Neuron (in vitro differentiated cells): ENCODE results near the gene SP6.

Experiments
- H2AFZ ChIP-seq: one replicate; pipeline ENCODE4 v1.6.1; 2013; ENCODE audit warnings: low read depth, mild to moderate bottlenecking, inconsistent platforms, low read length, moderate library complexity
- H3K27me3 ChIP-seq: one replicate; pipeline ENCODE4 v1.6.1; 2013; ENCODE audit warnings: low read length; ENCODE audit not compliant: insufficient read depth
- H3K36me3 ChIP-seq: one replicate; pipeline ENCODE4 v1.6.1; 2013; ENCODE audit warnings: low read length; ENCODE audit not compliant: insufficient read depth
- H3K4me1 ChIP-seq: one replicate; pipeline ENCODE4 v1.6.1; 2013; ENCODE audit warnings: low read length; ENCODE audit not compliant: insufficient read depth
- H3K4me3 ChIP-seq: 2 replicates; pipeline ENCODE4 v1.5.1; 2013; ENCODE audit warnings: mild to moderate bottlenecking, low read length, moderate library complexity
- H3K9me3 ChIP-seq: one replicate; pipeline ENCODE4 v1.6.1; 2013; ENCODE audit warnings: low read length

SP6 gene

GRCh38 chr17:47843391-47843730, 7.6 kb downstream of the SP6 start:
- peaks cover 32% of the 10 kb centered on the region for H3K4me1 ChIP-seq

GRCh38 chr17:47841488-47842291, 9.3 kb downstream of the SP6 start:
- Histone ChIP-seq H3K4me3 (peak overlapping the region; percentile 68), H3K27me3 (peaks cover 28% of the 10 kb centered on the region), H3K9me3 (no peaks in the 10 kb centered on the region), H3K4me1 (peaks cover 28% of the 10 kb centered on the region), H2AFZ (peak overlapping the region; percentile 69), H3K36me3 (peaks cover under 1% of the 10 kb centered on the region)

More at GRCh38 chr17:47843391-47843730, 7.6 kb downstream of the SP6 start:
- Histone ChIP-seq H3K4me3 (no peak overlapping the region), H2AFZ (no peak overlapping the region), H3K27me3 (peaks cover 44% of the 10 kb centered on the region), H3K36me3 (no peaks in the 10 kb centered on the region), H3K9me3 (peaks cover 2% of the 10 kb centered on the region)

- peaks cover 20% of the 10 kb centered on the region for H3K27me3 ChIP-seq
- H2AFZ ChIP-seq, result peak within 1 kb of the TSS; percentile 69
- H3K36me3 ChIP-seq, result peaks cover 6% of the 10 kb centered on the region
- no peaks in the 10 kb centered on the region for H3K9me3 ChIP-seq
- peaks cover 20% of the 10 kb centered on the region for H3K4me1 ChIP-seq
- H3K4me3 ChIP-seq, result peak within 1 kb of the TSS; percentile 68
Measured at GRCh38 chr17:47840742-47841487, 10.0 kb downstream of the SP6 start, which contains the start of gene SCRN2. TSS of gene SCRN2 (minus strand) at chr17:47841273. CDS start at chr17:47840843, 430 bp downstream.

- Histone ChIP-seq H3K9me3 (no peaks in the 10 kb centered on the region), H2AFZ (peak overlapping the region; percentile 69), H3K4me1 (peaks cover 17% of the 10 kb centered on the region), H3K27me3 (peaks cover 12% of the 10 kb centered on the region), H3K36me3 (peaks cover 10% of the 10 kb centered on the region), H3K4me3 (peak overlapping the region; percentile 68)
Measured at GRCh38 chr17:47840001-47840741, 10.8 kb downstream of the SP6 start.

DNA sequence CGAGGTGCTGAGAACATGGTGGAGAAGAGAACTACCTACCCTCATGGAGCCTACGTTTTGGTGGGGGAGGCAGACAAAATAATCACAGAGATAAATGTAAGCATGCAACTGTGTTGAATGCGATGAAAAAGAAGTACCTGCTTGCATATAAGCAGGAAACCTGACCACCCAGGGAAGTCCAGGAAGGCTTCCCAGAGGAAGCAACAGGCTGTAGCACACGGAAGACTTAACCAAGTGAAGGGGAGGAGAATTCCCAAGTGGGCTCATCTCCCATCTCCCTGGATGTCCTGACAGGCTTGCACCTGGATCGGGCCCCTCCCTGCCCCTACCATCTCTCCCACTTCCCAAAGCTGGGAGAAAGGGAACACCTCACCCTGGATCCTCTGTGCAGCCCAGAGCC, 11.9 kb downstream of the SP6 start:
- H3K9me3 ChIP-seq, result no peaks in the 10 kb centered on the region
- H3K4me1 ChIP-seq, result peaks cover 17% of the 10 kb centered on the region
- peaks cover 1% of the 10 kb centered on the region for H3K27me3 ChIP-seq
- H2AFZ ChIP-seq, result no peak overlapping the region
- no peak overlapping the region for H3K4me3 ChIP-seq
- peaks cover 10% of the 10 kb centered on the region for H3K36me3 ChIP-seq

GRCh38 chr17:47838636-47839035, 12.3 kb downstream of the SP6 start:
- no peaks in the 10 kb centered on the region for H3K27me3 ChIP-seq
- H3K4me3 ChIP-seq, result no peak overlapping the region
- no peaks in the 10 kb centered on the region for H3K9me3 ChIP-seq
- no peak overlapping the region for H2AFZ ChIP-seq
- peaks cover 17% of the 10 kb centered on the region for H3K4me1 ChIP-seq
- H3K36me3 ChIP-seq, result peaks cover 10% of the 10 kb centered on the region

DNA sequence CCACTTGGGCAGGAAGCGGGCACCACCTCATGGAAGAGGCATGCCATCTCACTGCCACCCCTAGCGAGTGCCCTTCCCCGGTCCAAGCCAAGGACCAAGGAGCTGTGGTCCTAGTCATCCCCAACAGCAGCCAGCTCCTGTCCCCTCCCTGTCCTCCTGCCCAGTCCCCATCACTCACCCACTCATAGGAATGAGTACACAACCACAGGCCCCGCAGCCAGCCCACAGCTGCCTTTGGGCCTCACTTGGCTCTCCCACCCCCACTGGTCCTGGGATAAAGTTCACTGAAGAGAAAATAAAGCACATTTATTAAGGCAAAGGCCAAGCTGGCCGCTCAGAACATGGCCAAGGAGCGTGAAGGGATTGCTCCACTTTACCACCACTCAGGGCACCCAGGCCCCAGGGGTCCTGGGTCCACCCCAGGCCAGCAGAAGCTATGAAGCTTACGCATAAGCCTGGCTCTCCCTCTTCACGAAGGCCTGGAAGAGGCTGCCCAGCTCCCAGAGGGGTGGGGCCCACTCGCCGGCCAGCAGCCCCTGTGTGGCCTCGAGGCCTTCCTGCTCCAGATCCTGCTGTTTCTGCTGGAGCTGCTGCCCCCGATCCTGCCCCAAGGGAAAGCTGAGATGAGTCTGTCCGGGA, 13.4 kb downstream of the SP6 start:
- peaks cover 10% of the 10 kb centered on the region for H3K36me3 ChIP-seq
- no peak overlapping the region for H2AFZ ChIP-seq
- no peak overlapping the region for H3K4me3 ChIP-seq
- H3K9me3 ChIP-seq, result no peaks in the 10 kb centered on the region
- no peaks in the 10 kb centered on the region for H3K27me3 ChIP-seq
- H3K4me1 ChIP-seq, result peaks cover 13% of the 10 kb centered on the region

GRCh38 chr17:47836601-47837000, 14.4 kb downstream of the SP6 start:
- no peak overlapping the region for H3K4me3 ChIP-seq
- H2AFZ ChIP-seq, result no peak overlapping the region
- no peaks in the 10 kb centered on the region for H3K27me3 ChIP-seq
- H3K9me3 ChIP-seq, result no peaks in the 10 kb centered on the region
- H3K36me3 ChIP-seq, result peaks cover 10% of the 10 kb centered on the region
- H3K4me1 ChIP-seq, result peaks cover 16% of the 10 kb centered on the region

DNA sequence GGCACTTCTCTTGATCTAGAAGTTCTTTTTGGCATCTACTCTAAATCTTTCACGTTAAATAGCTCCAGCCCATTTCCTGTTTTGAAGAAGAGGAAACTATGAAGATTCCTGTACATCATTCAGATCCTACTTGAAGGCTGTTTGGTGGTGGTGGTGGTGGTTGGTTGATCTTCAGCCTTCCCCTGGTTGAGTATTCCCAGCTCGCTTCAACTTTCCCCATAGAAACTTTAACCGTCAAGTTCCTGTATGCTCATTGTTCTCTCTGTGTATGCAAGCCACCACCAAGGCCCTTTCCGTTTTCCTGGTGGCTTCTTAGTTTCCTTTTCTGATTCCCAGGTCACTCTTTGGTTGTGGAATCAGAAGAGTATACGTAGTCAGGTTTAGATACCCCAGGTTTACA, 16.2 kb downstream of the SP6 start:
- peaks cover 10% of the 10 kb centered on the region for H3K36me3 ChIP-seq

DNA sequence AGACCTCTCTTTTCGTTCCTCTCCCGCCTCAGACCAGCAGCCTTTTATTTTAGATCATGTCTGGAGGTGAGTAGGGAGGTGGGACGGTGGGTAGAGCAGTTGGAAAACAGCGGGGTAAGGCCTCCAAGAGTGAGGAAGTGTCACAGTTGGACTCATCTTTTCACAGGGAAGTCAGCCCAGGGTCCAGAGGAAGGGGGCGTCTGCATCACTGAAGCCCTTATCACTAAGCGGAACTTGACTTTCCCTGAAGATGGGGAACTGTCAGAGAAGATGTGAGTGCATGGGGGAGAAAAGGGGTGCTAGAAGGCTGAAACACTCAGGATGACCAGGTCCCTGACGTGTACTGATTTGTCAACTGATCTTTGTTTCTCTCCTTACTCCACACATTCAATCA, 19.0 kb downstream of the SP6 start:
- no peaks in the 10 kb centered on the region for H3K9me3 ChIP-seq
- no peaks in the 10 kb centered on the region for H3K27me3 ChIP-seq
- peak overlapping the region; percentile 80 for H3K4me3 ChIP-seq
- peaks cover 14% of the 10 kb centered on the region for H3K4me1 ChIP-seq
- H2AFZ ChIP-seq, result peak overlapping the region; percentile 19
- H3K36me3 ChIP-seq, result peaks cover 21% of the 10 kb centered on the region

More for the DNA sequence above, 16.2 kb downstream of the SP6 start:
- no peak overlapping the region for H3K4me3 ChIP-seq
- no peak overlapping the region for H2AFZ ChIP-seq
- no peaks in the 10 kb centered on the region for H3K9me3 ChIP-seq
- H3K27me3 ChIP-seq, result no peaks in the 10 kb centered on the region
- peaks cover 14% of the 10 kb centered on the region for H3K4me1 ChIP-seq

DNA sequence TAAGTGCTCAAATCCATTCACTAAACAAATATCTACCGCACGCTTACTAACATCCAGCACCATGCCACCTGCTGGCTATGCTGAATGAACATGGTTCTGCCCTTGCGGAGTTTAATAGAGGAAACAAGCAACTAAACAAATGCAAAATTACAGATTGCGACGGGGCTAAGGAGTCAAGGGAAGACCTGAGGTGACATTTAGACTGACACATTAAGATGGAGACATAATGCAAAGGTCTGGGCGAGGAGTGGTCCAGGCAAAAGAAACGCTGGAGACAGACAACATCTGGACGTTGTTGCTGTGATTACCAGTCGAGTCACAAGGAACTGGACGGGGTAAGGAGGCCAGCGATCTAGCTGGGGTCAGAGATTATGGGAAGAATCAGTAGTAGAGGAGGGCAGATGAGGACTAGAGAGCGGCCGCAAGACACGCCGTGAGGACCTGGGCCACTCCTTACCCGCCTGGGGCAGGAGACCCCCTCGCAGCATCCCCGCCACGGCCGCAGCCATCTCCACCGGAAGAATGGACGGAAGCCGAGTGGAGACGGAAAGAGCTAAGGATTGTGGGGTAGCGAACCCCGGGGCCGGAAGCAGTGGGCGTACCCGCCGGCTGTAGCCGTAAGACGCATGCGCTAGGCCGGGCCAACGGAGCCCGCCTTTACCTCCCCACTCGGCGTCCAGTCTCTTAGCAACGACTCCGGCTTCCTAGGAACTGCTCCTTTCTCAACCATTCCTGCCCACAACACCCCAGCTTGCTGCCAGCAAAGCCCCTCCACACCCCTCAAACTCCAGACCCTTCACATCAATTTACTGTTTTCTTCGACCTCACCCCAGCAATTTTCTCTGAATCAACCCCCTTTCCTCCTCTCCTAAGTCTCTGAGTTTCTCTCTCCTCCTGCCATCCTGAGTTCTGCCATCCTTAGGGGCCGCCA, 19.7 kb downstream of the SP6 start, which contains the start of the genes LRRC46 and MRPL10:
TSS of gene LRRC46 (plus strand) at position 668 of the 931 bp plus-strand sequence. CDS start 320 bp downstream, outside the sequence.
TSS of gene MRPL10 (minus strand) at position 539 of the 931 bp plus-strand sequence. CDS start at position 509, 30 bp downstream.
- H3K4me3 ChIP-seq, result peak within 1 kb of the TSS; percentile 80
- H2AFZ ChIP-seq, result peak within 1 kb of the TSS; percentile 19
- peaks cover 24% of the 10 kb centered on the region for H3K36me3 ChIP-seq
- H3K4me1 ChIP-seq, result peaks cover 14% of the 10 kb centered on the region
- no peaks in the 10 kb centered on the region for H3K9me3 ChIP-seq
- no peaks in the 10 kb centered on the region for H3K27me3 ChIP-seq
